Central memory CD8-positive, alpha-beta T cell (primary cell): ENCODE results near the gene CCDC170.

Source experiments
- ATAC-seq: fragments of 150-1000 bp; cut with Tn5 transposase; replicated peaks from 2 replicates; pipeline ENCODE4 v1.10.0; 2022; ENCODE audit warnings: mild to moderate bottlenecking, moderate FRiP score, moderate number of reproducible peaks; ENCODE audit not compliant: poor library complexity, severe bottlenecking; ENCODE audit errors: extremely low read depth
- DNase-seq, 2 donors: peaks; one replicate each; pipeline ENCODE4 v3.0.0; 2021; ENCODE audit warnings: low spot score in 2 of 2
- H3K27ac Mint-ChIP-seq: one replicate; pipeline ENCODE4 v1.8.0; 2022; ENCODE audit warnings: low read depth, mild to moderate bottlenecking, moderate library complexity, mixed read lengths
- H3K27me3 Mint-ChIP-seq: one replicate; pipeline ENCODE4 v1.8.0; 2022; ENCODE audit warnings: mixed read lengths
- H3K36me3 Mint-ChIP-seq: one replicate; pipeline ENCODE4 v1.8.0; 2022; ENCODE audit warnings: mild to moderate bottlenecking, moderate library complexity, mixed read lengths; ENCODE audit not compliant: insufficient read depth
- H3K4me1 Mint-ChIP-seq: one replicate; pipeline ENCODE4 v1.8.0; 2022; ENCODE audit warnings: mixed read lengths
- H3K4me3 Mint-ChIP-seq: one replicate; pipeline ENCODE4 v1.8.0; 2022; ENCODE audit warnings: mild to moderate bottlenecking, moderate library complexity, mixed read lengths
- H3K9me3 Mint-ChIP-seq: one replicate; pipeline ENCODE4 v1.8.0; 2022; ENCODE audit warnings: mixed read lengths

CCDC170 gene

GRCh38 chr6:151616600-151616999 lies 122.8 kb downstream of the CCDC170 start:
- no peak for ATAC-seq
- Mint-ChIP-seq H3K4me1 (no peaks in the 10 kb centered on the region), H3K27ac (no peak overlapping the region), H3K9me3 (no peaks in the 10 kb centered on the region), H3K27me3 (peaks cover 49% of the 10 kb centered on the region), H3K36me3 (no peaks in the 10 kb centered on the region), H3K4me3 (no peak overlapping the region)
- no peak for DNase-seq

- no peak for ATAC-seq
- Mint-ChIP-seq H3K27ac (no peak overlapping the region), H3K4me1 (no peaks in the 10 kb centered on the region), H3K9me3 (no peaks in the 10 kb centered on the region), H3K36me3 (no peaks in the 10 kb centered on the region), H3K4me3 (no peak overlapping the region), H3K27me3 (peaks cover 42% of the 10 kb centered on the region)
- DNase-seq = no peak
These were observed 123.7 kb downstream of the CCDC170 start for GRCh38 chr6:151617539-151617938.

- Mint-ChIP-seq H3K27me3 (peaks cover 30% of the 10 kb centered on the region), H3K4me3 (no peak overlapping the region), H3K4me1 (no peaks in the 10 kb centered on the region), H3K27ac (no peak overlapping the region), H3K36me3 (no peaks in the 10 kb centered on the region), H3K9me3 (no peaks in the 10 kb centered on the region)
- no peak for ATAC-seq
- DNase-seq = no peak
These were observed 124.9 kb downstream of the CCDC170 start for GRCh38 chr6:151618717-151619116.

GRCh38 chr6:151620179-151620578 lies 126.4 kb downstream of the CCDC170 start:
- ATAC-seq = no peak
- peaks cover 24% of the 10 kb centered on the region for H3K27me3 Mint-ChIP-seq

GRCh38 chr6:151624071-151624470 lies 130.3 kb downstream of the CCDC170 start:
- H3K27me3 Mint-ChIP-seq = peaks cover 7% of the 10 kb centered on the region
- H3K4me1 Mint-ChIP-seq = no peaks in the 10 kb centered on the region
- no peak overlapping the region for H3K27ac Mint-ChIP-seq
- H3K4me3 Mint-ChIP-seq = no peak overlapping the region
- ATAC-seq = no peak
- no peaks in the 10 kb centered on the region for H3K36me3 Mint-ChIP-seq
- no peaks in the 10 kb centered on the region for H3K9me3 Mint-ChIP-seq
- DNase-seq = no peak

More at GRCh38 chr6:151620179-151620578, 126.4 kb downstream of the CCDC170 start:
- H3K4me1 Mint-ChIP-seq = no peaks in the 10 kb centered on the region
- H3K27ac Mint-ChIP-seq = no peak overlapping the region
- H3K36me3 Mint-ChIP-seq = no peaks in the 10 kb centered on the region
- no peaks in the 10 kb centered on the region for H3K9me3 Mint-ChIP-seq
- no peak overlapping the region for H3K4me3 Mint-ChIP-seq
- DNase-seq = no peak

- ATAC-seq = no peak
- Mint-ChIP-seq H3K9me3 (no peaks in the 10 kb centered on the region), H3K27ac (no peak overlapping the region), H3K27me3 (peaks cover 9% of the 10 kb centered on the region), H3K36me3 (no peaks in the 10 kb centered on the region), H3K4me3 (no peak overlapping the region), H3K4me1 (no peaks in the 10 kb centered on the region)
- DNase-seq = no peak
These were observed 130.7 kb downstream of the CCDC170 start for GRCh38 chr6:151624481-151624880.

- DNase-seq = no peak
- Mint-ChIP-seq H3K9me3 (no peaks in the 10 kb centered on the region), H3K27ac (no peak overlapping the region), H3K4me1 (no peaks in the 10 kb centered on the region), H3K36me3 (no peaks in the 10 kb centered on the region), H3K27me3 (peaks cover 15% of the 10 kb centered on the region), H3K4me3 (no peak overlapping the region)
- no peak for ATAC-seq
These were observed 131.2 kb downstream of the CCDC170 start for GRCh38 chr6:151624900-151625536.

GRCh38 chr6:151627689-151628444 lies 134.1 kb downstream of the CCDC170 start:
- peaks cover 36% of the 10 kb centered on the region for H3K27me3 Mint-ChIP-seq
- no peaks in the 10 kb centered on the region for H3K9me3 Mint-ChIP-seq
- ATAC-seq (no peak), DNase-seq (no peak)
- H3K27ac Mint-ChIP-seq = no peak overlapping the region
- H3K4me3 Mint-ChIP-seq = no peak overlapping the region
- peaks cover 2% of the 10 kb centered on the region for H3K36me3 Mint-ChIP-seq
- no peaks in the 10 kb centered on the region for H3K4me1 Mint-ChIP-seq

- DNase-seq (no peak), ATAC-seq (no peak)
- H3K27me3 Mint-ChIP-seq = peaks cover 38% of the 10 kb centered on the region
- H3K9me3 Mint-ChIP-seq = no peaks in the 10 kb centered on the region
- peaks cover 2% of the 10 kb centered on the region for H3K36me3 Mint-ChIP-seq
- no peaks in the 10 kb centered on the region for H3K4me1 Mint-ChIP-seq
- no peak overlapping the region for H3K4me3 Mint-ChIP-seq
- no peak overlapping the region for H3K27ac Mint-ChIP-seq
These were observed 136.0 kb downstream of the CCDC170 start for GRCh38 chr6:151629791-151630190.

GRCh38 chr6:151630387-151630786 lies 136.6 kb downstream of the CCDC170 start:
- Mint-ChIP-seq H3K4me3 (no peak overlapping the region), H3K36me3 (peaks cover 2% of the 10 kb centered on the region), H3K27ac (no peak overlapping the region), H3K9me3 (no peaks in the 10 kb centered on the region), H3K4me1 (no peaks in the 10 kb centered on the region), H3K27me3 (peaks cover 42% of the 10 kb centered on the region)
- ATAC-seq = no peak
- DNase-seq = no peak

GRCh38 chr6:151630991-151631655 lies 137.3 kb downstream of the CCDC170 start:
- no peaks in the 10 kb centered on the region for H3K9me3 Mint-ChIP-seq
- no peaks in the 10 kb centered on the region for H3K4me1 Mint-ChIP-seq
- peaks cover 2% of the 10 kb centered on the region for H3K36me3 Mint-ChIP-seq
- no peak overlapping the region for H3K4me3 Mint-ChIP-seq
- H3K27me3 Mint-ChIP-seq = peaks cover 49% of the 10 kb centered on the region
- ATAC-seq = no peak
- DNase-seq = no peak
- H3K27ac Mint-ChIP-seq = no peak overlapping the region

- no peak for DNase-seq
- peaks cover 2% of the 10 kb centered on the region for H3K36me3 Mint-ChIP-seq
- no peaks in the 10 kb centered on the region for H3K9me3 Mint-ChIP-seq
- H3K27ac Mint-ChIP-seq = no peak overlapping the region
- H3K27me3 Mint-ChIP-seq = peaks cover 46% of the 10 kb centered on the region
- ATAC-seq = no peak
- no peaks in the 10 kb centered on the region for H3K4me1 Mint-ChIP-seq
- no peak overlapping the region for H3K4me3 Mint-ChIP-seq
These were observed 138.7 kb downstream of the CCDC170 start for GRCh38 chr6:151632415-151632987.
